NCI-H128 (cell line): Measurements from ENCODE around the gene LARGE1.

Experiments used
- DNase-seq: peaks from one replicate; lab custom pipeline; 2025; ENCODE audit not compliant: unreplicated experiment; lab: John Stamatoyannopoulos, UW

LARGE1 gene

GRCh38 chr22:33785283-33785968 is 134.8 kb downstream of the LARGE1 start:
- no peak for DNase-seq

- DNase-seq: no peak
These were observed 138.9 kb downstream of the LARGE1 start for GRCh38 chr22:33781411-33781810.

- DNase-seq: no peak
These were observed 139.6 kb downstream of the LARGE1 start for GRCh38 chr22:33780531-33781136.

GRCh38 chr22:33779243-33779642 is 141.0 kb downstream of the LARGE1 start:
- DNase-seq: no peak

- DNase-seq: no peak
These were observed 143.8 kb downstream of the LARGE1 start for GRCh38 chr22:33776491-33776890.

GRCh38 chr22:33774781-33775180 is 145.5 kb downstream of the LARGE1 start:
- no peak for DNase-seq

GRCh38 chr22:33772745-33773144 is 147.5 kb downstream of the LARGE1 start:
- DNase-seq: no peak

GRCh38 chr22:33771136-33771535 is 149.1 kb downstream of the LARGE1 start:
- DNase-seq: no peak

GRCh38 chr22:33770723-33771122 is 149.6 kb downstream of the LARGE1 start:
- no peak for DNase-seq

- DNase-seq: no peak
These were observed 154.2 kb downstream of the LARGE1 start for GRCh38 chr22:33766091-33766490.

GRCh38 chr22:33758961-33759360 is 161.3 kb downstream of the LARGE1 start:
- no peak for DNase-seq

- no peak for DNase-seq
These were observed 162.3 kb downstream of the LARGE1 start for GRCh38 chr22:33757802-33758483.

- DNase-seq: peak; percentile 73
These were observed 163.1 kb downstream of the LARGE1 start for GRCh38 chr22:33757041-33757801.

GRCh38 chr22:33756508-33756949 is 163.7 kb downstream of the LARGE1 start:
- no peak for DNase-seq

- no peak for DNase-seq
These were observed 171.6 kb downstream of the LARGE1 start for GRCh38 chr22:33748714-33749113.

GRCh38 chr22:33747576-33748180 is 172.6 kb downstream of the LARGE1 start:
- peak; percentile 37 for DNase-seq

GRCh38 chr22:33747029-33747428 is 173.2 kb downstream of the LARGE1 start:
- DNase-seq: no peak

GRCh38 chr22:33746501-33746928 is 173.8 kb downstream of the LARGE1 start:
- no peak for DNase-seq

- no peak for DNase-seq
These were observed 174.8 kb downstream of the LARGE1 start for GRCh38 chr22:33745501-33745900.

- DNase-seq: no peak
These were observed 176.5 kb downstream of the LARGE1 start for GRCh38 chr22:33743756-33744155.

GRCh38 chr22:33741025-33741424 is 179.3 kb downstream of the LARGE1 start:
- DNase-seq: no peak
